GM12878 (cell line): ENCODE results near the gene ATCAY. TPM values are rescaled to one million over a fixed set of nuclear protein-coding genes. Genes with fewer than 3 reads are reported as not detected.

Experiments
- CBX3 ChIP-seq: fragments of 200-600 bp; sonication (generic); IDR thresholded peaks from 2 replicates; pipeline ENCODE4 v1.6.1; 2016; ENCODE audit warnings: low read depth, borderline replicate concordance
- ETV6 ChIP-seq, 2 experiments: fragments of 450-650 bp in 1 of 2; IDR thresholded peaks in 1 of 2; conservative IDR thresholded peaks in 1 of 2; 2 replicates each; pipeline ENCODE4 v1.6.1; 2014; ENCODE audit warnings: antibody characterized with exemption in 1 of 2, borderline replicate concordance in 1 of 2, low read depth in 1 of 2, mild to moderate bottlenecking in 1 of 2, moderate library complexity in 1 of 2
- POLR2AphosphoS2 ChIP-seq: IDR thresholded peaks from 2 replicates; pipeline ENCODE4 v1.6.1; 2011; ENCODE audit warnings: low read depth, mild to moderate bottlenecking, low read length, improper control_type of control experiment, moderate library complexity
- STAT3 ChIP-seq: IDR thresholded peaks from 2 replicates; pipeline ENCODE4 v1.6.1; 2011; ENCODE audit warnings: low read depth, low read length, improper control_type of control experiment
- TCF12 ChIP-seq: IDR thresholded peaks from 2 replicates; pipeline ENCODE4 v1.6.1; 2011; ENCODE audit warnings: low read depth, mild to moderate bottlenecking, low read length
- polyA plus RNA-seq, 11 experiments: library from polyadenylated mRNA; depleted of rRNA in 4 of 11; unstranded in 6 of 11; stranded (reverse) in 5 of 11; fragments of >200 nt; fragmentation: Nextera tagmentation in 4 of 11; fragmentation: Illumina TruSeq in 1 of 11; extraction: Ambion mirVana in 4 of 11; extraction: Trizol in 1 of 11; gene quantifications; 1 replicate in 1 of 11; 2 replicates in 10 of 11; pipeline versions ENCODE4 v1.2.1 to v1.2.3, GENCODE V29; 2011 to 2016; ENCODE audit warnings: inconsistent platforms in 2 of 11, missing spikeins in 2 of 11, low read depth in 1 of 11
- total RNA-seq, 4 experiments: library from RNA; depleted of rRNA in 3 of 4; stranded (reverse); fragments of >200 nt in 3 of 4; fragmentation: Illumina TruSeq in 1 of 4; extraction: Trizol in 1 of 4; gene quantifications; 2 replicates each; pipeline versions ENCODE4 v1.2.1 to v1.2.3, GENCODE V29; 2013 to 2021
- TF ChIP-seq, protein P1 (sequence below): IDR thresholded peaks from 2 replicates; pipeline ENCODE4 v1.6.1; 2012; ENCODE audit warnings: improper control_type of control experiment, low read depth, low read length; ENCODE audit not compliant: insufficient replicate concordance
- TF ChIP-seq, protein P2 (sequence below): IDR thresholded peaks from 2 replicates; pipeline ENCODE4 v1.6.1; 2011; ENCODE audit warnings: mild to moderate bottlenecking, low read depth, low read length, moderate library complexity; ENCODE audit not compliant: insufficient replicate concordance
- TF ChIP-seq, protein P3 (sequence below): IDR thresholded peaks from 2 replicates; pipeline ENCODE4 v1.6.1; 2011; ENCODE audit warnings: borderline replicate concordance, low read depth, mild to moderate bottlenecking, moderate library complexity, mixed read lengths, low read length; ENCODE audit not compliant: insufficient read depth; ENCODE audit errors: extremely low read length
- TF ChIP-seq, protein P4 (sequence below): fragments of 450-650 bp; conservative IDR thresholded peaks from 2 replicates; pipeline ENCODE4 v1.6.1; 2017; ENCODE audit warnings: mild to moderate bottlenecking, moderate library complexity

The ATCAY gene
- total and polyA plus RNA-seq, 10 of the 15 experiments (the other 5 are each of a cell fraction or from before 2014, with no cell fraction given) = under 0.01 to 0.04 (median 0.02) TPM; not detected in 4

DNA sequence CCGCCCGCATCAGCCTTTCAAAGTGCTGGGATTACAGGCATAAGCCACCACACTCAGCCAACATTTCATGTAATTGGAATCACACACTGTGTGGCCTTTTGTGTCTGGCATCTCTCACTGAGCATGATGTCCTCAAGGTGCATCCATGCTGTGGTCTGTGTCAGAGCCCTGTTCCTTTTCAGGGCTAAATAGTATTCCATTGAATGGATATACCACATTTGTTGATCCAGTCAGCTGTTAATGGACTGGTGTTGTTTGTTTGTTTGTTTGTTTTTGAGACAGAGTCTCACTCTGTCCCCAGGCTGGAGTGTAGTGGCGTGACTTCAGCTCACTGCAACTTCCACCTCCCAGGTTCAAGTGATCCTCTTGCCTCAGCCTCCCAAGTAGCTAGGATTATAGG is 17.9 kb downstream of the ATCAY start (continued):
- TF ChIP-seq, protein P1, sequence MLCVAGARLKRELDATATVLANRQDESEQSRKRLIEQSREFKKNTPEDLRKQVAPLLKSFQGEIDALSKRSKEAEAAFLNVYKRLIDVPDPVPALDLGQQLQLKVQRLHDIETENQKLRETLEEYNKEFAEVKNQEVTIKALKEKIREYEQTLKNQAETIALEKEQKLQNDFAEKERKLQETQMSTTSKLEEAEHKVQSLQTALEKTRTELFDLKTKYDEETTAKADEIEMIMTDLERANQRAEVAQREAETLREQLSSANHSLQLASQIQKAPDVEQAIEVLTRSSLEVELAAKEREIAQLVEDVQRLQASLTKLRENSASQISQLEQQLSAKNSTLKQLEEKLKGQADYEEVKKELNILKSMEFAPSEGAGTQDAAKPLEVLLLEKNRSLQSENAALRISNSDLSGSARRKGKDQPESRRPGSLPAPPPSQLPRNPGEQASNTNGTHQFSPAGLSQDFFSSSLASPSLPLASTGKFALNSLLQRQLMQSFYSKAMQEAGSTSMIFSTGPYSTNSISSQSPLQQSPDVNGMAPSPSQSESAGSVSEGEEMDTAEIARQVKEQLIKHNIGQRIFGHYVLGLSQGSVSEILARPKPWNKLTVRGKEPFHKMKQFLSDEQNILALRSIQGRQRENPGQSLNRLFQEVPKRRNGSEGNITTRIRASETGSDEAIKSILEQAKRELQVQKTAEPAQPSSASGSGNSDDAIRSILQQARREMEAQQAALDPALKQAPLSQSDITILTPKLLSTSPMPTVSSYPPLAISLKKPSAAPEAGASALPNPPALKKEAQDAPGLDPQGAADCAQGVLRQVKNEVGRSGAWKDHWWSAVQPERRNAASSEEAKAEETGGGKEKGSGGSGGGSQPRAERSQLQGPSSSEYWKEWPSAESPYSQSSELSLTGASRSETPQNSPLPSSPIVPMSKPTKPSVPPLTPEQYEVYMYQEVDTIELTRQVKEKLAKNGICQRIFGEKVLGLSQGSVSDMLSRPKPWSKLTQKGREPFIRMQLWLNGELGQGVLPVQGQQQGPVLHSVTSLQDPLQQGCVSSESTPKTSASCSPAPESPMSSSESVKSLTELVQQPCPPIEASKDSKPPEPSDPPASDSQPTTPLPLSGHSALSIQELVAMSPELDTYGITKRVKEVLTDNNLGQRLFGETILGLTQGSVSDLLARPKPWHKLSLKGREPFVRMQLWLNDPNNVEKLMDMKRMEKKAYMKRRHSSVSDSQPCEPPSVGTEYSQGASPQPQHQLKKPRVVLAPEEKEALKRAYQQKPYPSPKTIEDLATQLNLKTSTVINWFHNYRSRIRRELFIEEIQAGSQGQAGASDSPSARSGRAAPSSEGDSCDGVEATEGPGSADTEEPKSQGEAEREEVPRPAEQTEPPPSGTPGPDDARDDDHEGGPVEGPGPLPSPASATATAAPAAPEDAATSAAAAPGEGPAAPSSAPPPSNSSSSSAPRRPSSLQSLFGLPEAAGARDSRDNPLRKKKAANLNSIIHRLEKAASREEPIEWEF = no peak
- TF ChIP-seq TCF12 (no peak), POLR2AphosphoS2 (no peak), ETV6 (conservative IDR thresholded peaks at IDR 0.05 in 1 of 2, IDR thresholded peaks at IDR 0.05 in 1 of 2; ENCODE audit: borderline replicate concordance in 1 of 2, low read depth in 1 of 2) (no peak), CBX3 (no peak), STAT3 (no peak)
- TF ChIP-seq, protein P2, sequence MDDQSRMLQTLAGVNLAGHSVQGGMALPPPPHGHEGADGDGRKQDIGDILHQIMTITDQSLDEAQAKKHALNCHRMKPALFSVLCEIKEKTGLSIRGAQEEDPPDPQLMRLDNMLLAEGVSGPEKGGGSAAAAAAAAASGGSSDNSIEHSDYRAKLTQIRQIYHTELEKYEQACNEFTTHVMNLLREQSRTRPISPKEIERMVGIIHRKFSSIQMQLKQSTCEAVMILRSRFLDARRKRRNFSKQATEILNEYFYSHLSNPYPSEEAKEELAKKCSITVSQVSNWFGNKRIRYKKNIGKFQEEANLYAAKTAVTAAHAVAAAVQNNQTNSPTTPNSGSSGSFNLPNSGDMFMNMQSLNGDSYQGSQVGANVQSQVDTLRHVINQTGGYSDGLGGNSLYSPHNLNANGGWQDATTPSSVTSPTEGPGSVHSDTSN = no peak
- TF ChIP-seq, protein P3, sequence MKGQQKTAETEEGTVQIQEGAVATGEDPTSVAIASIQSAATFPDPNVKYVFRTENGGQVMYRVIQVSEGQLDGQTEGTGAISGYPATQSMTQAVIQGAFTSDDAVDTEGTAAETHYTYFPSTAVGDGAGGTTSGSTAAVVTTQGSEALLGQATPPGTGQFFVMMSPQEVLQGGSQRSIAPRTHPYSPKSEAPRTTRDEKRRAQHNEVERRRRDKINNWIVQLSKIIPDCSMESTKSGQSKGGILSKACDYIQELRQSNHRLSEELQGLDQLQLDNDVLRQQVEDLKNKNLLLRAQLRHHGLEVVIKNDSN = no peak
- TF ChIP-seq, protein P4, sequence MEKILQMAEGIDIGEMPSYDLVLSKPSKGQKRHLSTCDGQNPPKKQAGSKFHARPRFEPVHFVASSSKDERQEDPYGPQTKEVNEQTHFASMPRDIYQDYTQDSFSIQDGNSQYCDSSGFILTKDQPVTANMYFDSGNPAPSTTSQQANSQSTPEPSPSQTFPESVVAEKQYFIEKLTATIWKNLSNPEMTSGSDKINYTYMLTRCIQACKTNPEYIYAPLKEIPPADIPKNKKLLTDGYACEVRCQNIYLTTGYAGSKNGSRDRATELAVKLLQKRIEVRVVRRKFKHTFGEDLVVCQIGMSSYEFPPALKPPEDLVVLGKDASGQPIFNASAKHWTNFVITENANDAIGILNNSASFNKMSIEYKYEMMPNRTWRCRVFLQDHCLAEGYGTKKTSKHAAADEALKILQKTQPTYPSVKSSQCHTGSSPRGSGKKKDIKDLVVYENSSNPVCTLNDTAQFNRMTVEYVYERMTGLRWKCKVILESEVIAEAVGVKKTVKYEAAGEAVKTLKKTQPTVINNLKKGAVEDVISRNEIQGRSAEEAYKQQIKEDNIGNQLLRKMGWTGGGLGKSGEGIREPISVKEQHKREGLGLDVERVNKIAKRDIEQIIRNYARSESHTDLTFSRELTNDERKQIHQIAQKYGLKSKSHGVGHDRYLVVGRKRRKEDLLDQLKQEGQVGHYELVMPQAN = no peak
